22Rv1 (cell line): Measurements from ENCODE around the gene HEG1.

Experiments
- H3K27ac ChIP-seq: fragments of 450-650 bp; 2 replicates; pipeline ENCODE4 v1.5.1; 2017
- CTCF ChIP-seq: fragments of 450-650 bp; IDR thresholded peaks from 2 replicates; pipeline ENCODE4 v1.5.1; 2017; ENCODE audit warnings: mild to moderate bottlenecking
- ZFX ChIP-seq: fragments of 450-650 bp; IDR thresholded peaks from 2 replicates; pipeline ENCODE4 v1.6.1; 2017; ENCODE audit warnings: antibody characterized with exemption, borderline replicate concordance

HEG1 gene

GRCh38 chr3:125033135-125033534 is 22.7 kb downstream of the HEG1 start:
- TF ChIP-seq CTCF: no peak
- TF ChIP-seq ZFX: no peak
- no peak overlapping the region for H3K27ac ChIP-seq

GRCh38 chr3:125032683-125033082 is 23.1 kb downstream of the HEG1 start:
- no peak overlapping the region for H3K27ac ChIP-seq
- TF ChIP-seq CTCF (no peak), ZFX (no peak)

- TF ChIP-seq ZFX (no peak), CTCF (no peak)
- H3K27ac ChIP-seq: no peak overlapping the region
Observed at GRCh38 chr3:125032100-125032643, 23.6 kb downstream of the HEG1 start.

GRCh38 chr3:125031544-125031943 is 24.3 kb downstream of the HEG1 start:
- TF ChIP-seq ZFX (no peak), CTCF (no peak)
- no peak overlapping the region for H3K27ac ChIP-seq

- no peak for TF ChIP-seq ZFX
- no peak for TF ChIP-seq CTCF
- H3K27ac ChIP-seq: no peak overlapping the region
Observed at GRCh38 chr3:125028657-125029056, 27.1 kb downstream of the HEG1 start.

GRCh38 chr3:125025642-125026041 is 30.2 kb downstream of the HEG1 start:
- no peak overlapping the region for H3K27ac ChIP-seq
- no peak for TF ChIP-seq CTCF
- TF ChIP-seq ZFX: no peak

- H3K27ac ChIP-seq: no peak overlapping the region
- TF ChIP-seq CTCF (no peak), ZFX (no peak)
Observed at GRCh38 chr3:125024817-125025216, 31.0 kb downstream of the HEG1 start.
